Gastrocnemius medialis (tissue), 4 donors: ENCODE data around the gene MPRIP.

ENCODE experiments used
- POLR2A ChIP-seq, 2 donors: fragments of 450-650 bp; IDR thresholded peaks; one replicate each; pipeline ENCODE4 v1.6.1; 2017; ENCODE audit warnings: antibody characterized with exemption in 2 of 2, mild to moderate bottlenecking in 2 of 2, moderate library complexity in 2 of 2
- TF ChIP-seq, protein P1 (sequence below), 5 experiments: fragments of 450-650 bp in 3 of 5; fragments of 200-600 bp in 2 of 5; sonication (generic) in 2 of 5; IDR thresholded peaks in 4 of 5; conservative IDR thresholded peaks in 1 of 5; 1 replicate in 4 of 5; 2 replicates in 1 of 5; pipeline ENCODE4 v1.5.1; 2016 to 2019; ENCODE audit warnings: antibody characterized with exemption in 5 of 5, mild to moderate bottlenecking in 3 of 5, moderate library complexity in 3 of 5

DNA sequence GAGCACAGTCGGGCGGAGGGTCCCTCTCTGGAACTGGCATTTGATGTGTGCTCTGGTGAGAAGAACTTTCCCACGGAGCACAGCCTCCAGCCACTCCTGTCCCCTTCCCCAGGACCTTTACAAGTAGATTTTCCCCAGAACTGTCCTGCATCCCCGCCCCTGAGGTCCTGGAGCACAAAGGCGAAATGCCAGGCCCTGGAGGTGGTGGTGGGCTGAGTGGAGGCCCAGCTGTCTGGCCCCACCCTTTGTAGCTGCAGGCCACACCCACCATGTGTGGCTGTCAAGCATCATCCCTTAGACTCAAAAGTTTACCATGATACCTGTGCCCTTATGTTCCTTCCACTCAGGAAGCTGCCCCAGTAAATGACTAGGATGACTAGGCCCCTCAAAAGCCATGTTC lies 126.1 kb downstream of the MPRIP start:
- TF ChIP-seq POLR2A (IDR thresholded peaks at IDR 0.05) = no peak
- TF ChIP-seq, protein P1, sequence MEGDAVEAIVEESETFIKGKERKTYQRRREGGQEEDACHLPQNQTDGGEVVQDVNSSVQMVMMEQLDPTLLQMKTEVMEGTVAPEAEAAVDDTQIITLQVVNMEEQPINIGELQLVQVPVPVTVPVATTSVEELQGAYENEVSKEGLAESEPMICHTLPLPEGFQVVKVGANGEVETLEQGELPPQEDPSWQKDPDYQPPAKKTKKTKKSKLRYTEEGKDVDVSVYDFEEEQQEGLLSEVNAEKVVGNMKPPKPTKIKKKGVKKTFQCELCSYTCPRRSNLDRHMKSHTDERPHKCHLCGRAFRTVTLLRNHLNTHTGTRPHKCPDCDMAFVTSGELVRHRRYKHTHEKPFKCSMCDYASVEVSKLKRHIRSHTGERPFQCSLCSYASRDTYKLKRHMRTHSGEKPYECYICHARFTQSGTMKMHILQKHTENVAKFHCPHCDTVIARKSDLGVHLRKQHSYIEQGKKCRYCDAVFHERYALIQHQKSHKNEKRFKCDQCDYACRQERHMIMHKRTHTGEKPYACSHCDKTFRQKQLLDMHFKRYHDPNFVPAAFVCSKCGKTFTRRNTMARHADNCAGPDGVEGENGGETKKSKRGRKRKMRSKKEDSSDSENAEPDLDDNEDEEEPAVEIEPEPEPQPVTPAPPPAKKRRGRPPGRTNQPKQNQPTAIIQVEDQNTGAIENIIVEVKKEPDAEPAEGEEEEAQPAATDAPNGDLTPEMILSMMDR (IDR thresholded peaks at IDR 0.05 in 4 of 5, conservative IDR thresholded peaks at IDR 0.05 in 1 of 5) = no peak
